Measurements from ENCODE around the gene SPAG16.

SPAG16 gene

DNA sequence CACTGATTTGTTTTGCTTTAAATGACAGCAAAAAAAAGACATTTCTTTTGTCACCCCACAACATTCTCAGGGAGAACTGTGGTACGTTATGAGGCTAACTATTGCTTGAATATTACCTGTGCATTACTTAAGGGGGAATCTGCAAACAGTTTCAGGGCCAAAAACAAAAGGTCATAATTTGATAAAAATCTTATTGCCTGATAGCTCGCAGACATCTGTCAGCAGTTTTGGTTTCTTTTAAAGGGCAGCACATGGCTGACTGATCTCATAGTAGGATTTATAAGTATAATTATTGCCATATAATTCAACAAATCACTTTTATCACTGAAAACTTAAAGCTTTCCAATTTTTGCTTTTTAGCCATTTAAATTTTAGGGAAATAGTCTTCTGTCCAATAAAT lies 900.2 kb downstream of the SPAG16 start:
- TF ChIP-seq EZH2phosphoT487 (IDR thresholded peaks at IDR 0.05; ENCODE audit: low read depth): no peak
- TF ChIP-seq, protein P1, sequence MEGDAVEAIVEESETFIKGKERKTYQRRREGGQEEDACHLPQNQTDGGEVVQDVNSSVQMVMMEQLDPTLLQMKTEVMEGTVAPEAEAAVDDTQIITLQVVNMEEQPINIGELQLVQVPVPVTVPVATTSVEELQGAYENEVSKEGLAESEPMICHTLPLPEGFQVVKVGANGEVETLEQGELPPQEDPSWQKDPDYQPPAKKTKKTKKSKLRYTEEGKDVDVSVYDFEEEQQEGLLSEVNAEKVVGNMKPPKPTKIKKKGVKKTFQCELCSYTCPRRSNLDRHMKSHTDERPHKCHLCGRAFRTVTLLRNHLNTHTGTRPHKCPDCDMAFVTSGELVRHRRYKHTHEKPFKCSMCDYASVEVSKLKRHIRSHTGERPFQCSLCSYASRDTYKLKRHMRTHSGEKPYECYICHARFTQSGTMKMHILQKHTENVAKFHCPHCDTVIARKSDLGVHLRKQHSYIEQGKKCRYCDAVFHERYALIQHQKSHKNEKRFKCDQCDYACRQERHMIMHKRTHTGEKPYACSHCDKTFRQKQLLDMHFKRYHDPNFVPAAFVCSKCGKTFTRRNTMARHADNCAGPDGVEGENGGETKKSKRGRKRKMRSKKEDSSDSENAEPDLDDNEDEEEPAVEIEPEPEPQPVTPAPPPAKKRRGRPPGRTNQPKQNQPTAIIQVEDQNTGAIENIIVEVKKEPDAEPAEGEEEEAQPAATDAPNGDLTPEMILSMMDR (IDR thresholded peaks at IDR 0.05; ENCODE audit: low read depth, low read length): no peak
- Histone ChIP-seq H3K27ac (ENCODE audit: low read length) (no peak overlapping the region), H3K27me3 (ENCODE audit: low read depth, low read length) (no peaks in the 10 kb centered on the region)

GRCh38 chr2:214185546-214185945 lies 901.3 kb downstream of the SPAG16 start:
- Histone ChIP-seq H3K4me2 (ENCODE audit: low read length) (no peak overlapping the region), H3K27ac (ENCODE audit: low read length) (no peak overlapping the region), H2AFZ (ENCODE audit: low read depth, low read length) (no peak overlapping the region), H3K36me3 (replicated peaks; ENCODE audit: low read depth, low read length) (no peaks in the 10 kb centered on the region), H3K9me3 (ENCODE audit: insufficient read depth, low read length) (no peaks in the 10 kb centered on the region), H3K79me2 (ENCODE audit: low read length) (no peaks in the 10 kb centered on the region), H3K4me1 (ENCODE audit: low read length) (peaks cover 3% of the 10 kb centered on the region; the same call in 1 of the 2 replicates), H3K27me3 (ENCODE audit: low read depth, low read length) (no peaks in the 10 kb centered on the region), H4K20me1 (ENCODE audit: insufficient read depth, low read length) (no peaks in the 10 kb centered on the region), H3K4me3 (ENCODE audit: low read length) (no peak overlapping the region), H3K9ac (ENCODE audit: low read length) (no peak overlapping the region)
- TF ChIP-seq, protein P1 (IDR thresholded peaks at IDR 0.05; ENCODE audit: low read depth, low read length): no peak
- TF ChIP-seq EZH2phosphoT487 (IDR thresholded peaks at IDR 0.05; ENCODE audit: low read depth): no peak

More for the DNA sequence above, 900.2 kb downstream of the SPAG16 start:
- H3K4me1 ChIP-seq (ENCODE audit: low read length): peaks cover 3% of the 10 kb centered on the region; the same call in 1 of the 2 replicates
- no peaks in the 10 kb centered on the region for H3K36me3 ChIP-seq (replicated peaks; ENCODE audit: low read depth, low read length)
- H3K9ac ChIP-seq (ENCODE audit: low read length): no peak overlapping the region
- H2AFZ ChIP-seq (ENCODE audit: low read depth, low read length): no peak overlapping the region
- no peaks in the 10 kb centered on the region for H4K20me1 ChIP-seq (ENCODE audit: insufficient read depth, low read length)
- no peaks in the 10 kb centered on the region for H3K9me3 ChIP-seq (ENCODE audit: insufficient read depth, low read length)
- H3K4me3 ChIP-seq (ENCODE audit: low read length): no peak overlapping the region
- H3K79me2 ChIP-seq (ENCODE audit: low read length): no peaks in the 10 kb centered on the region
- H3K4me2 ChIP-seq (ENCODE audit: low read length): no peak overlapping the region

DNA sequence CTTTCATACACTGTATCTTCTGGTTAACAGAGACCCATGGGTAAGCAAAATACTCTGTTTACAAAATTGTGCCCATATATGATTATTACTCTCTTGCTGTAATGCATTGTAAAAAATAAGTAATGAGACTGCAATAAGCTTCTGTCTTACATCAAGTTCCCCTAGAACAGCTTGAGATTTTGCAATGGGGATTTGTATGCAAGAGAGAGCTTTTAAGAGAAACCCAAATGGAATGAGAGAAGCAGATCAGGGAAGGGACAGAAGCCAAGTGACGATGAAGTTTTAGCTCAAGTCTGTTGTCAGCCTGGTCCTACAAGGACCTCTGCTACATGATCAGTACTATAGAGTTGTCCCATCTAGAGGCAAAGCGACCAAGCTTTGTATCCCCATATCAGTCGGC lies 908.4 kb downstream of the SPAG16 start:
- Histone ChIP-seq H3K4me1 (ENCODE audit: low read length) (no peaks in the 10 kb centered on the region), H3K9ac (ENCODE audit: low read length) (no peak overlapping the region), H3K27me3 (ENCODE audit: low read depth, low read length) (no peaks in the 10 kb centered on the region), H4K20me1 (ENCODE audit: insufficient read depth, low read length) (no peaks in the 10 kb centered on the region), H3K27ac (ENCODE audit: low read length) (no peak overlapping the region), H3K4me3 (ENCODE audit: low read length) (no peak overlapping the region), H3K4me2 (ENCODE audit: low read length) (no peak overlapping the region), H3K79me2 (ENCODE audit: low read length) (no peaks in the 10 kb centered on the region), H2AFZ (ENCODE audit: low read depth, low read length) (no peak overlapping the region), H3K36me3 (replicated peaks; ENCODE audit: low read depth, low read length) (no peaks in the 10 kb centered on the region), H3K9me3 (ENCODE audit: insufficient read depth, low read length) (no peaks in the 10 kb centered on the region)
- TF ChIP-seq, protein P1 (IDR thresholded peaks at IDR 0.05; ENCODE audit: low read depth, low read length): no peak
- no peak for TF ChIP-seq EZH2phosphoT487 (IDR thresholded peaks at IDR 0.05; ENCODE audit: low read depth)

DNA sequence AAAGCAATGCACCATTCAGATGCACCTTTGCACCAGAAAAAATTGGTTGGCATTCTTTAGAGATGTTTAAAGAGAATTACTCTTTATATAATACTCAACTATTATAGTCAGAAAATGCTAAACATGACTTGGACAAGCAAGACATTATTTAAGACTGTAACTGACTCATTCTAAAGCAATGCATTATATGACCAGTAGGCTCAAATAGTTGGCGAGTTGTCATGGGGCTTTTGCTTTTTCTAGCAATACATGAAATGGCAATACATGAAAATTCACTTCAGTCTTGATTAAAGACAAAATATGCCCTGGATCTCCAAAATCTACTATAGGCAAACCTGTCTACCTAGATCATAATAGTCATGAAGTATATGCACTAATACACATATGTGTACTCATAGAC lies 909.7 kb downstream of the SPAG16 start:
- no peak for TF ChIP-seq EZH2phosphoT487 (IDR thresholded peaks at IDR 0.05; ENCODE audit: low read depth)
- TF ChIP-seq, protein P1 (IDR thresholded peaks at IDR 0.05; ENCODE audit: low read depth, low read length): no peak
- Histone ChIP-seq H3K27ac (ENCODE audit: low read length) (no peak overlapping the region), H2AFZ (ENCODE audit: low read depth, low read length) (no peak overlapping the region), H3K4me1 (ENCODE audit: low read length) (no peaks in the 10 kb centered on the region), H4K20me1 (ENCODE audit: insufficient read depth, low read length) (no peaks in the 10 kb centered on the region), H3K4me3 (ENCODE audit: low read length) (no peak overlapping the region), H3K9ac (ENCODE audit: low read length) (no peak overlapping the region), H3K4me2 (ENCODE audit: low read length) (no peak overlapping the region), H3K36me3 (replicated peaks; ENCODE audit: low read depth, low read length) (no peaks in the 10 kb centered on the region), H3K79me2 (ENCODE audit: low read length) (no peaks in the 10 kb centered on the region), H3K27me3 (ENCODE audit: low read depth, low read length) (no peaks in the 10 kb centered on the region), H3K9me3 (ENCODE audit: insufficient read depth, low read length) (no peaks in the 10 kb centered on the region)
